Stimulated activated CD8-positive, alpha-beta memory T cell treated with anti-CD3 and anti-CD28 coated beads, Interleukin-7, amount 100 ng/mL, for 4 hours (primary cell): ENCODE results near the gene KRTAP10-10.
"Not testable (repeated sequence)": the region's sequence is repeated elsewhere in the genome, so short reads cannot be mapped to it uniquely, and the experiment has no call there.

Experiments
- DNase-seq, 2 donors: peaks; one replicate each; pipeline ENCODE4 v3.0.0-alpha.2; 2020; ENCODE audit warnings: low read depth in 2 of 2

The KRTAP10-10 gene

GRCh38 chr21:44637018-44637850 lies at the start of gene KRTAP10-10:
Gene KRTAP10-10, plus strand, starts transcription at chr21:44637356. Its CDS starts 62 bp downstream, at chr21:44637418.
- DNase-seq, result no peak

GRCh38 chr21:44589094-44589493 lies 48.1 kb upstream of the KRTAP10-10 start:
- no peak for DNase-seq

- DNase-seq, result no peak
Measured at GRCh38 chr21:44589586-44590305, 47.4 kb upstream of the KRTAP10-10 start.

DNA sequence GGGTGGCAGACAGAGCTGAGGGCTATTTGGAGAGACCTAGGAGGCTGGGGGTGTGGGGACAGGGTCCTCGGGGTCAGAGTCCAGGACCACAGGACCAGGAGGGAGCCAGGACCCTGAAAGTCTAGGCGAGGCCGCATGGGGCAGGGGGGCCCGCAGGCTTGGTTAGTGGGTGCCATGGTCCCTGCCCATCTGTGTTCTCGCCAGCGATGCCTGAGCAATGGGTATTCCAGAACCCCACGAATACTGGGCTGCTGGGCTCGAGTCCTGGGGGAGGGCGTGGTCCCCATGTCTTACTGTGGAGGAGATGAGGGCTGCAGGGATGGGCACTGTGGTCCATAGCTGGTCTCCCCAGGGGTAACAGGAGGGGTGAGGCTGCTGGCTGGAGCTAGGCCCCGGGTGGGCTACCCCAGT lies 46.8 kb upstream of the KRTAP10-10 start:
- DNase-seq, result no peak

DNA sequence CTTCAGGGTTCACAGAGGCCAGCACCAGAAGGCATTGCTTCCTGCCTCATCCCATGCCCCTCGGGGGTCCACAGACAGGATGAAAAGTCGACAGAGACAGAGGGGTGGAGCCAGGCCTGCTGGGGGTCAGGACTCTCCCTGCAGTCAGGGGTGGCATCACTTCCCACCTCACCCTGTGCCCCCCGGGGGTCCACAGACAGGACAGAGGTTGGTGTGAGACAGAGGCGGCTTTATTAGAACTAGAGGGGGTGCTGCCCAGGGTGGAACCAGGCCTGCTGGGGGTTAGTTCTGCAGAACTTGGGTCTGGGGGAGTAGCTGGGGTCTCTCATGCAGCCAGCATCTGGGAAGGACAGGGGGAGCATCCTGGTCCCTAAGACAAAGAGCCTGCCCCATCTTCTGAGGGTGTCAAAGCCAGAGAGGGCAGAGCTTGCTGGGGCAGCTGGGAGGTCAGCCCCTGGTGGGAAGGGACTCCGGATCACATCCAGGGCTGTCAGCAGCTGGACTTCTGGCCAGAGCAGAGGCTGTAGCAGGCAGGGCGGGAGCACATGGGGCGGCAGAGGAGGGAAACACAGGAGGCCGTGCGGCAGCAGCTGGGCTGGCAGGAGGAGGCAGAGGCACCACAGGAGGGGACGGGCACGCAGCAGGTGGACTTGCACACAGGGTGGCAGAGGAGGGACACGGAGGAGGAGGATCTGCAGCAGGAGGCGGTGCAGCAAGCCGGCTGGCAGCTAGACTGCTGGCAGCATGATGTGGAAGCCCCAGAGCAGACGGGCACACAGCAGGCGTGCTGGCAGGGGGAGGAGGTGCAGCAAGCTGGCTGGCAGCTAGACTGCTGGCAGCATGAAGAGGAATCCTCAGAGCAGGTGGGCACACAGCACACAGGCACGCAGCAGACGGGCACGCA lies 46.0 kb upstream of the KRTAP10-10 start:
- DNase-seq, result not testable (repeated sequence)

DNA sequence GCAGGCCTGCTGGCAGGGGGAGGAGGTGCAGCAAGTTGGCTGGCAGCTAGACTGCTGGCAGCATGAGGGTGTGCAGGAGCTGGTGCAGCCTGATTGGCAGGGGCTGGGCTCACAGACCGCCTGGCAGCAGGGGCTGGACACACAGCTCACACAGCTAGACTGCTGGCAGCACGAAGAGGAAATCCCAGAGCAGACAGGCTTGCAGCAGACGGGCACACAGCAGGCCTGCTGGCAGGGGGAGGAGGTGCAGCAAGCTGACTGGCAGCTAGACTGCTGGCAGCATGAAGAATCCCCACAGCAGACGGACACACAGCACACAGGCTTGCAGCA lies 45.4 kb upstream of the KRTAP10-10 start:
- not testable (repeated sequence) for DNase-seq

- no peak for DNase-seq
Measured at GRCh38 chr21:44592446-44593311, 44.5 kb upstream of the KRTAP10-10 start, which contains the start of gene KRTAP10-6. Gene KRTAP10-6, minus strand, starts transcription at chr21:44592505. Its CDS starts 21 bp downstream, at chr21:44592484.

DNA sequence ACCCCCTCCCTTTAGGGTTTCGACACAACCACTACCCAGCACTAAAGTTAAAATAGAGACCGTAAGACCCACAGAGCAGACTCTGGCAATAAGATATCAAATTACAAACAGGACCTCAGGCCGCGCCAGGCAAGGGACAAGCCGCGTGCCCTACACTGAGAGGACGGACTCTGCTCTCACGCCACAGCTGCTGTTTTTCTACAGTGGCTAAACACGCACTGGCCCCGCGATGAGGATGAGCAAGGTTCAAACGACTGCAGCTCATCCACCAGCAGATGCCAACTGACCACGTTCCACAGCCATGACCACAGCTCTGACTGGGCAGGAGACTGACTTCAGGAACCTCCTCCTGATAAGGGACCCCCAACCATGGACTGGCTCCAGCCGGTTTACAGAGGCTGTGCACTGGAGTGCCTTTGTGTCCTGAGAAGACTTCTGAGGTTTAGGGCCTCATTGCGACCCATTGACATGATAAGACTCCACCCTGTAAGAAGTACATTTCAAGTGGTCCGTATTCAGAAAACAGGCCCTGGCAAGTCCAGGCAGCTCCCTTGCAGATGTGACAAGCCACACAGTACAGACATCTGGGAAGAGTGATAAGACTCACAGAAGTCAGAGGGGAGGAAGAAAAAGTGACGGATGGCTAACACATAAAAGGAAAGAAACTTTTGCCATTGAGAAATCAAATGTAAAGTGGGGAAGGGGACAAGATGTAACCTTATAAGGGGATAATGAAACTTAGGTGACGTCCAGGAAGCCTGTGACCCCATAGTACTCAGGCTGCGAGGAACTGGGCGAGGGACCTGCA lies 43.4 kb upstream of the KRTAP10-10 start:
- DNase-seq, result no peak

DNA sequence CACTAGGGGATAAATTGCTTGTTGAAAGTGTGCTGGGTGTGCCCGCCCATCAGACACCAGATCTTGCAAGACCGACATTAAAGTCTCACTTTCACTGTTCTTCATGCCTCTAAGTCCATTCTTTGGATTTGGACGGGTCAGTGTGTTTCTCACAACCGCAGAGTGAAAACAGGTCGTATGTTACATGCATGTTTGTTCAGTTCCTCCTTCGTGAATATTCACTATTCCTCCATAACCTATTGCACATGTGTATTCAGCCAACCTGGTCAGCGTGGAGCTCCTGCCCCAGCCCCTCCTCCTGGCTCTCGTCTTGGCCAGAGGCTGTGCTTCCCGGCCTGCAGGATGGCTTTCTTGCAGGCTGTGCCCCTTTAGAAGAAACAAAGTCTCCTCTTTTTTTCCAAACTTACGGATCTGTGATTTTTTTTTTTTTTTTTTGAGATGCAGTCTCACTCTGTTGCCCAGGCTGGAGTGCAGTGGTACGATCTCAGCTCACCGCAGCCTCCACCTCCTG lies 42.7 kb upstream of the KRTAP10-10 start:
- DNase-seq, result no peak

DNA sequence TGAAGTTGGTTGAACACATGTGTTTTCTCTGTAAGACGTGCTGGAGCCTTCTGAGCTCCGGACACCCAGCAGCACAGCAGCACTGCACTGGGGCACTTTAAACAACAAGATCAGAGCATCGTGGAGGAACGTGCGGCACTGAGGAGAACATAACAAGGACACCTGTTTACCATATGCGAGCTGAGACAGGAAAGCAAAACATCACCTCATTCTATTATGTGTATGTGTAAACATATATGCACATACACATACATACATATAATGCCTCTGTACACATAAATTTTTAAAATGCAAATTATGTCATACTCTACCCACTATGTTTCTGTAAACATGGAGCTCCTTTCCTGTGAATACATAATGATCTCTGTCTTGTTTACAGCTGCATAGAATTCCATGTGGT lies 41.6 kb upstream of the KRTAP10-10 start:
- DNase-seq, result no peak

DNA sequence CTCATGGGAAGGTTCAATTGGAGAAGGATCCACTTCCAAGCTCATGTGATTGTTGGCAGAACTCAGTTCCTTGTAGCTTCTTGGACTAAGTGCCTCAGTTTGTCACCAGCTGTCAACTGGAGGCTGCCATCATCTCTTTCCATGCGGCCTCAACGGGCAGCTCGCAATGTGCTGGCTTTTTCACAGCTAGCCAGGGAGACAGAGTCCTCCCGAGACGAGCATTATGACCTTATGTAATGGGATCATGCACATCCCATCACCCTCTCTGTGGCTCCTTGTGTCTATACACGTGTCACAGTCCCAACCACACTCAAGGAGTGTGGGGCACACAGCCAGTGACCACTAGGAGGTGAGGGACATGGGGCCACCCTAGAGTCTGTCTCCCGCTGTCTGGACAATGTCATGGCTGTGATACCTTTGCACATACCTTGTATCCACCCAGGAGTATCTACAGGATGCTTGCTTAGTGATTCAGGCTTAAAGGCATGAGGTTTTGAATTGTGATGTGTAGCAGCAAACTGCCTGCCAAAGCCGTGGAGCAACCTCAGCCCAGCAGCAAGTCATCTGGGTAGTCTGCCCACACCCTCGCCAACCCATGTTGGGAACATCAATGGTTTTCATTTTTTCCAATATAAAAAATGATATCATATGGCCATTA lies 41.0 kb upstream of the KRTAP10-10 start:
- DNase-seq, result no peak

DNA sequence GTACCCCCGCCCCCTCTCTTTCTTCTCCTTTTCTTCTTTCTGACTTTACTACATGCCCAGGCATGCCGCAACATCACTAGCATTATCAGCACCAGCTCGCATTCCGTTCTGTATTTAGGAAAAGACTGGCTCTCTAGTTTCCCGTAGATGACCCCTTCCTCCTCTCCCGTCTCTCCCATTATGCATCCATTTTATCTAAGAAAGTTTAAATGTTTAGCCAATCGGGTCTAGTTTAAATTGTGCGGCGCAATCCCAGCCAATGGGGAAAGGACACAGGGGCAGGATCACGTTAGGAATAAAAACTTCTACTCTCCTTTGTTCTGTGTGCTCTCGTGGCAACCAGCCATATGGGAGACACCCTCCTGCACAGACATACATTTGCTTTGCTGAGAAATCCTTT lies 39.1 kb upstream of the KRTAP10-10 start:
- no peak for DNase-seq

DNA sequence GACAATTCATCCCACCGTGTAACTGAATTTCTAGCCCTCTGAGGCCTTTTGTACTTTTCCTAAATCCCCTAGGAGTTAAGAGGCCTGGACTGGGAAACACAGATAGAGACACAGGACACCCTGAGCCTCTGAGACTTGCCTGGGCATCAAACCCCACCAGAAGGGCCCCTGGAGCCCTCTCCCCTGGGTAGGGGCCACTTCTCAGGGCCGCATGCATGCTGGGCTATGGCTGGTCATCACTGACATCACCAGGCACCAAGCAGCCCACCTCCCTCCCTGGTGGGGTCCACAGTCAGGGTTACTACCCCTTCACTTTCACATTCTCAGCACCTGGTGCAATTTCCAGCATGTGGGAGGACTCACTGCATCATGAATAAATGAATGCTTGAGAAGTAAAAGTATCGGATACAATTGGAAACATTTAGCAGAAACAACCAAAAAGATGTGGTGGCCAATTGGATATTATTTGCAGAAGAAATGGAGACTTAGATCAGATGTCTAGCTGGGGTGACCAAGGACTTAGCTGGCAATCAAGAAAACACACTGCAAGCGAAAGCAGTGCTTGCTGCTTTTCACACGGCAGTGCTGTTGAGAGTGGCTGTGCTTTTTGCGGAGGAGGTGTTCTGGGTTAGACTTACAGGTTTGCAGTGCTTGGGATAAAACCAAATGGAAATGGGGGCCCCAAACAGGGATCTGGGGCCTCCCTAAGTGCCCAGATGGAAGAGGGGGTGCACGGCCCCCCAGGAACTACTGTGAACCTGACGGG lies 37.7 kb upstream of the KRTAP10-10 start:
- no peak for DNase-seq

DNA sequence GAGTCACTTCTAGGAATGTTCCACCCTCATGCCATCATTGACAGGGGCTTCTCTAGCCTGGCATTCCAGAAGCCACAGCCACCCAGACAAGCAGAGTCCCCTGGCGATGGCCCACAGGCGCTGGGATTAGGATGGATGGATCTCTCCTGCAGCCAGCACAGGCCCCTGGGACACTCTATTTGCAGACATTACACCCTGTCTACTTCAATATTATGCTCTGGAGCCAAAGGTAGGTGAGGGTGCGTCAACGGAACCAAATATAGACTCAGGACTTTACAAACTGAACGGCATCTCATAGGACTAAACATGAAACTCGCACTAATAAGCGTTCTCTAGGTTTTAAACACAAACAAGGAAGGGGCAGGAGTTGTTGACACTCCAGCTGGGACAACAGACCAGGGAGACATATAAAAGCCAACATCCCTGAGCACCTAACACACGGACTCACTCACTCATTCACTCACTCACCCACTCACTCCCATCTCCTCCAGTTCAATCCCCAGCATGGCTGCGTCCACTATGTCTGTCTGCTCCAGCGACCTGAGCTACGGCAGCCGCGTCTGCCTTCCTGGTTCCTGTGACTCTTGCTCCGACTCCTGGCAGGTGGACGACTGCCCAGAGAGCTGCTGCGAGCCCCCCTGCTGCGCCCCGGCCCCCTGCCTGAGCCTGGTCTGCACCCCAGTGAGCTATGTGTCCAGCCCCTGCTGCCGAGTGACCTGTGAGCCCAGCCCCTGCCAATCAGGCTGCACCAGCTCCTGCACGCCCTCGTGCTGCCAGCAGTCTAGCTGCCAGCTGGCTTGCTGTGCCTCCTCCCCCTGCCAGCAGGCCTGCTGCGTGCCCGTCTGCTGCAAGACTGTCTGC lies 36.8 kb upstream of the KRTAP10-10 start, which contains the start of gene KRTAP10-7:
TSS of gene KRTAP10-7 (plus strand) at position 480 of the 861 bp plus-strand sequence. CDS start at position 505, 25 bp downstream.
- DNase-seq, result not testable (repeated sequence)

GRCh38 chr21:44601091-44601490 lies 36.1 kb upstream of the KRTAP10-10 start:
- DNase-seq, result not testable (repeated sequence)

- DNase-seq, result no peak
Measured at GRCh38 chr21:44601596-44602462, 35.3 kb upstream of the KRTAP10-10 start.
